Activated naive CD8-positive, alpha-beta T cell treated with anti-CD3 and anti-CD28 coated beads, Interleukin-2, amount 10 ng/mL, durations not matched to agents 7 days and 5 days (primary cell): ENCODE data around the gene TTC9. TPM values are rescaled to one million over a fixed set of nuclear protein-coding genes. Genes with fewer than 3 reads are reported as not detected.

Experiments
- ATAC-seq: fragments of 150-1000 bp; cut with Tn5 transposase; one replicate; pipeline ENCODE4 v1.10.0; 2021; ENCODE audit warnings: low read depth, moderate library complexity
- POLR2A ChIA-PET: fragments of 350-600 bp; sonication (Branson Sonifier 250); formaldehyde crosslinking; loops from one replicate; lab custom pipeline; 2021; ENCODE audit warnings: antibody characterized with exemption; lab: Charles Lee
- DNase-seq: peaks from one replicate; pipeline ENCODE4 v3.0.0; 2021
- H3K27ac Mint-ChIP-seq: one replicate; pipeline ENCODE4 v1.8.0; 2022; ENCODE audit warnings: mild to moderate bottlenecking, mixed read lengths
- H3K27me3 Mint-ChIP-seq: one replicate; pipeline ENCODE4 v1.8.0; 2022; ENCODE audit warnings: mild to moderate bottlenecking, moderate library complexity, mixed read lengths
- H3K36me3 Mint-ChIP-seq: one replicate; pipeline ENCODE4 v1.8.0; 2021; ENCODE audit warnings: mild to moderate bottlenecking, mixed read lengths
- H3K4me1 Mint-ChIP-seq: one replicate; pipeline ENCODE4 v1.8.0; 2021; ENCODE audit warnings: mixed read lengths
- H3K4me3 Mint-ChIP-seq: one replicate; pipeline ENCODE4 v1.8.0; 2022; ENCODE audit warnings: mild to moderate bottlenecking, moderate library complexity, mixed read lengths
- H3K9me3 Mint-ChIP-seq: one replicate; pipeline ENCODE4 v1.8.0; 2021; ENCODE audit warnings: mixed read lengths
- total RNA-seq, 2 experiments: library from RNA; stranded (reverse); gene quantifications; one replicate each; pipeline ENCODE4 v1.2.3, GENCODE V29; 2021

Gene TTC9
- total RNA-seq, 2 experiments from 2014 or later = 16.6 to 17.2 TPM

DNA sequence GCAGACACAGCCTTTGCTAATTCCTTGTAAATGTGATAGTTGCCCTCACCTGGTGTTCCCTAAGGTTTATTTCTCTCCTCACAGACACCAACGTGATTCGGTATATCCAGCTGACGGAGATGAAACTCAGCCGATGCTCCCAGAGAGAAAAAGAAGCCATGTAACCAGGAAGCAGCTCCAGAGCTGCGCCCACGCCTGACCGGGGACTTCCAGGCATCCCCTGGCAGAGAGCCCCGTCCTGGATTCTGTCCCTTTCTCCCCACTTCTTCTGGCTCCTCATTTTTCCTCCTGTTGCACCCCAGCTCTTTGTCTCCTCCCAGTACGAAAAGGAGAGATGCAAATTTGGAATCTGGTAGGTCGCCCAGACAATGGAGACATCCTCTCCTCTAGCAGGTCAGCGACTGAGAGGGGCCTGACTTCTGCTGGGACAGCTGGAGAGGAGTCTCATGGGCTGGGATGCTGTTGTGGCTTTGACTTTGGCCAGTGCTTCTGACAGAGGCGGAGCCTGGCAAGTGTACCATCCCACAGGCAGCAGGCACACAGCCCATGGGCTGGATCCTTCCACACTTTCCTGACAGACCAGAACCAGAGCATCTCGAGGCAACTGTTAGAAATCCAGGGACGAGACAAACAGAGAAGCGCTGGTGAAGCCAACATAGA lies 29.4 kb downstream of the TTC9 start:
- Mint-ChIP-seq H3K36me3 (peaks cover 38% of the 10 kb centered on the region), H3K4me3 (no peak overlapping the region), H3K27ac (no peak overlapping the region), H3K9me3 (no peaks in the 10 kb centered on the region), H3K4me1 (peaks cover 2% of the 10 kb centered on the region), H3K27me3 (no peaks in the 10 kb centered on the region)
- ATAC-seq (no peak), DNase-seq (no peak)
- POLR2A ChIA-PET = no interaction called here

- Mint-ChIP-seq H3K27ac (no peak overlapping the region), H3K36me3 (peaks cover 33% of the 10 kb centered on the region), H3K27me3 (no peaks in the 10 kb centered on the region), H3K9me3 (no peaks in the 10 kb centered on the region), H3K4me3 (no peak overlapping the region), H3K4me1 (no peaks in the 10 kb centered on the region)
- DNase-seq (no peak), ATAC-seq (no peak)
- POLR2A ChIA-PET = no interaction called here
These were observed 30.2 kb downstream of the TTC9 start for GRCh38 chr14:70671652-70672644.

DNA sequence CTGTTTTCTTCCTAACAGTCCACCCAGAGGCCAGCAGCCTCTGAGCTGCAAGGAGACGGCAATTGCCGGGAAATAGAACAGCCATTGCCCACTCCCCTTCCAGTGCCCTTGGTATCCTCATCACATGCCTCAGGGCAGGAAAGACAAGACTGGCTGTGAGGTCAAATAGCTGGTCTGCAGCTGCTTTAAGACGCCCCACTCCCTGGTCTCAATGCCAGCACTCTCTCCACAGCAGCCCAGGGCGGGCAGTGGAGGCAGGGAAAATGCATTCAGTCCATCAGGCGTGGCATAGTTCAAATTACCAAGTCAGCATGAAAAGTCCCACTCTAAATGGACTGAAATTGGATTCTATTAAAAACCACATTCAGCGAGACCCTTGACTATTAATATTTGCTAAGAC lies 35.6 kb downstream of the TTC9 start:
- Mint-ChIP-seq H3K9me3 (no peaks in the 10 kb centered on the region), H3K4me1 (no peaks in the 10 kb centered on the region), H3K4me3 (no peak overlapping the region), H3K27ac (no peak overlapping the region), H3K27me3 (no peaks in the 10 kb centered on the region), H3K36me3 (peaks cover 9% of the 10 kb centered on the region)
- DNase-seq = no peak
- ATAC-seq = no peak
- POLR2A ChIA-PET = no interaction called here

GRCh38 chr14:70680748-70681147 lies 39.0 kb downstream of the TTC9 start:
- Mint-ChIP-seq H3K9me3 (no peaks in the 10 kb centered on the region), H3K4me3 (no peak overlapping the region), H3K27me3 (no peaks in the 10 kb centered on the region), H3K27ac (no peak overlapping the region), H3K36me3 (peaks cover 1% of the 10 kb centered on the region), H3K4me1 (no peaks in the 10 kb centered on the region)
- POLR2A ChIA-PET = no interaction called here
- DNase-seq (no peak), ATAC-seq (no peak)

DNA sequence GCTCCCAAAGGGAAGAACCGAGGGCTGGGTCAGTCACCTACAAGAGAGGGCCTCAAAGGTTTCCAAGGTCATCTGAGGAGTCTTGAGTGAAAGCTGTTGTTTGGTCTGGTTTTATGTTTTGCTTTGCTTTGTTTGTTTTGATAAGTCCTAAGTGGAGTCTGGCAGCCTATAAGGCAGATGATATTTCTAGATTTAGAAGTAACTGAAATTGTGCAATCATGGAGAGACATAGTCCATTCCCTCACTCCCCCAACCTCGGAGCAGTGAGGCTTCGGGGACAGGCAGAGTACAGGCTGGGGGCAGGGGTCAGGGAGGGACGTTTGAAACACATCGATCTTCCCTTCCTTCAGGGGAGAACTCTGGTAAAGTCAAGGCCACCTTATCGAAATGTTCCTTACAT lies 42.3 kb downstream of the TTC9 start:
- POLR2A ChIA-PET = no interaction called here
- no peak overlapping the region for H3K27ac Mint-ChIP-seq
- no peak overlapping the region for H3K4me3 Mint-ChIP-seq
- ATAC-seq (no peak), DNase-seq (no peak)
- no peaks in the 10 kb centered on the region for H3K9me3 Mint-ChIP-seq
- no peaks in the 10 kb centered on the region for H3K4me1 Mint-ChIP-seq
- no peaks in the 10 kb centered on the region for H3K27me3 Mint-ChIP-seq
- no peaks in the 10 kb centered on the region for H3K36me3 Mint-ChIP-seq

DNA sequence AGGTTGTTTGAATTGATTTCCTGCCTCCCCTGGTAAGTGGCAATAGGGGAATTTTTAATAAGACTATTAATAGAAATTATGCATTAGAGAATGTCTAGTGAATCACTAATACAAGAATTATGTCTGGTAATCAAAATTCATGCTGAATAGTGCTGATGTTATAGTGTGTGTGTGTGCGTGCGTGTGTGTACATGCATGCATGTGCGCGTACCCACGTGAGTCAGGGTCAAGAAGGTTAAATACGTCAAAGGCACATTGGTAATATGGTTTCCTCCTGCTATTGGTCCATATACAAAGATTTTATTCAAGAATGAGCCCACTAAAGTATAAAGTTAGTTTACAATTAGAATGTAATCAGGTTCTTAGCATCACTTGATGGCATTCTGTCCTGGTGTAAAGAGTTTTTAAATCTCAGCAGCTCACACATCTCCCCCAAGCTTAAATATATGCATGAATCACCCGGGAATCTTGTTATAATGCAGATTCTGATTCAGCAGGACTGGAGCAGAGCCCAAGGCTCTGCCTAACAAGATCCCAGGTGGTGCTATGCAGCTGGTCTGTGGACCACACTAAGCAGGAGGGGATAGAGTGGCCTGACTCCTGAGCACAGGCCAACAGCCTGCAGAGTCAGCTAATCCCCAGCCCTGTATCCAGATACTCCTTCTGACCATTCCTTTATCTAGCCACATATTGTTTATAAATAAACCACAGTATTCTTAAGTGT lies 43.9 kb downstream of the TTC9 start:
- H3K27me3 Mint-ChIP-seq = no peaks in the 10 kb centered on the region
- no peaks in the 10 kb centered on the region for H3K4me1 Mint-ChIP-seq
- no peaks in the 10 kb centered on the region for H3K36me3 Mint-ChIP-seq
- POLR2A ChIA-PET = no interaction called here
- ATAC-seq (no peak), DNase-seq (no peak)
- no peak overlapping the region for H3K4me3 Mint-ChIP-seq
- H3K27ac Mint-ChIP-seq = no peak overlapping the region
- no peaks in the 10 kb centered on the region for H3K9me3 Mint-ChIP-seq

- H3K36me3 Mint-ChIP-seq = no peaks in the 10 kb centered on the region
- DNase-seq (no peak), ATAC-seq (no peak)
- H3K4me1 Mint-ChIP-seq = no peaks in the 10 kb centered on the region
- POLR2A ChIA-PET = no interaction called here
- H3K4me3 Mint-ChIP-seq = no peak overlapping the region
- peaks cover 2% of the 10 kb centered on the region for H3K27me3 Mint-ChIP-seq
- H3K27ac Mint-ChIP-seq = no peak overlapping the region
- no peaks in the 10 kb centered on the region for H3K9me3 Mint-ChIP-seq
These were observed 50.5 kb downstream of the TTC9 start for GRCh38 chr14:70692210-70692609.

GRCh38 chr14:70696026-70696425 lies 54.3 kb downstream of the TTC9 start:
- ATAC-seq (no peak), DNase-seq (no peak)
- Mint-ChIP-seq H3K9me3 (no peaks in the 10 kb centered on the region), H3K36me3 (no peaks in the 10 kb centered on the region), H3K4me1 (no peaks in the 10 kb centered on the region), H3K27ac (no peak overlapping the region), H3K27me3 (peaks cover 4% of the 10 kb centered on the region), H3K4me3 (no peak overlapping the region)
- POLR2A ChIA-PET = no interaction called here

DNA sequence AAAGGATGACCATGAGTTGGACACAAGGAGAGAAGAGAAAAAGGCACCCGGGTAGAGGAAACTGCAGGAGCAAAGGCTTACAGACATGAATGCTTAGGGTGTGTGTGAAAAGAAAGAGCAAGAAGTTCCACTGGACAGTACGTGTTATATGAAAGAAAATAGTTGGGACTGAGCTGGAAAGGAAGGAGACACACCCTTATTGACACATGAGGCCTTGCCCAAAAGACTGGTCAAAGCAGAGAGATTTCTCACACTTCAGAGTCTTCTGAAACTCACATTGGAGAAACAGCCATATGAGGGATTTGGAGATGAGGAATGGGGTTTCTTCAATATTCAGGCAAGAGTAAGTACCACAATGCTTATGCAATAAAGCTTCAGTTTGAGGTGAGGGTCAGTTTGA lies 56.0 kb downstream of the TTC9 start:
- H3K4me1 Mint-ChIP-seq = no peaks in the 10 kb centered on the region
- ATAC-seq = no peak
- H3K36me3 Mint-ChIP-seq = no peaks in the 10 kb centered on the region
- POLR2A ChIA-PET = no interaction called here
- H3K4me3 Mint-ChIP-seq = no peak overlapping the region
- no peak for DNase-seq
- H3K27ac Mint-ChIP-seq = no peak overlapping the region
- peaks cover 4% of the 10 kb centered on the region for H3K27me3 Mint-ChIP-seq
- no peaks in the 10 kb centered on the region for H3K9me3 Mint-ChIP-seq

GRCh38 chr14:70698288-70698687 lies 56.6 kb downstream of the TTC9 start:
- Mint-ChIP-seq H3K27ac (no peak overlapping the region), H3K36me3 (no peaks in the 10 kb centered on the region), H3K27me3 (peaks cover 4% of the 10 kb centered on the region), H3K4me3 (no peak overlapping the region), H3K9me3 (no peaks in the 10 kb centered on the region), H3K4me1 (no peaks in the 10 kb centered on the region)
- no peak for DNase-seq
- ATAC-seq = no peak
- POLR2A ChIA-PET = no interaction called here

DNA sequence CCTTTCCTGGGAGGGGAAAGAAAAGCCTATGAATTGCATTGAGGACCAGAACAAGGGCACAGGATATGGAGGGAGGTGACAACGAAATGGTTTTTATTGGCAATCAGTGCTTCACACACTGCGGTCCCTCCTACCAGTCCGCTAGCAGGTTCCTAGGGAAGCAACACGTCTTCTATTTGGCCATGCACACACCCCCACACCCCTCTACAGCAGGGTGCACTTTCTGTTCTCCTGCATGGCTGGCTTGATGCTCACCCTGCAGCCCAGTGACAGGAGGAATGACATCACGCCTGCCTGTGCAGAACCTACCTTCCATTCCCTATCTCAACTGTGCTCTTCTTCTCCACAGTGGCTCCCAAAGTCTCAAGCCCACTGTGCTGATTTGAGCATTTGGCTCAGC lies 57.9 kb downstream of the TTC9 start:
- no peaks in the 10 kb centered on the region for H3K36me3 Mint-ChIP-seq
- peaks cover 4% of the 10 kb centered on the region for H3K27me3 Mint-ChIP-seq
- H3K27ac Mint-ChIP-seq = no peak overlapping the region
- DNase-seq = no peak
- H3K4me1 Mint-ChIP-seq = no peaks in the 10 kb centered on the region
- no peaks in the 10 kb centered on the region for H3K9me3 Mint-ChIP-seq
- POLR2A ChIA-PET = interaction anchor here (0.6 kb wide), 1 partner anchor 73 kb away, joined by 3 read pairs; no protein-coding TSS in a partner anchor
- no peak overlapping the region for H3K4me3 Mint-ChIP-seq
- ATAC-seq = no peak

DNA sequence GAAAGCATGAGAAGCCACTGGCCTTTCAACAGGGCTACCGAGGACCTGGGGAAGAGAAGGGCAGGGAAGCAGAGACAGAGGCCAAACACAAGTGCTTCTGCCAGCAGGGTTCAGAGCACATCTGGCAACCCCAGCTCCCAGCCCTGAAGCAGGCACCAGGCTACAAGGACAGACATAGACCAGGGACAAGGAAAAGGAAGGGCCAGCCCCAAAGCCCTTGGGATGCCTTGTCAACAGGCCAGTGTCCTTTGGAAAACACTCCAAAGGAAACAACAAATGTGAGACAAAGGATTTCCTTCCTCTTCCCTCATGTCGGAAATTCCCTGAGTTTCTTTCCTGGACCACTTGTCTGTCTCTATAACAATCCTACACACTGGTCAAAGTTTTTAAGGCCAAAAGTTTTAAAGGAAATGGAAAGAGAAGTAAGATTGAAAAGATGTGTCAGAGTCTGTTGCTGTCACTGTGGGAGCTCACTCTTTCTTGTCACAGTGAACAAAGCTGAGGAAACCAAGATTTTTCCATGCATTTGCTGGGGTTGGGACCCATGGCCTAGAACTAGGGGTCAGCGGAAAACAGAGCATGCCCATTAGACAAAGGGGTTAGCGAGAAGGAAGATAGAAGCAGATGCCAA lies 59.4 kb downstream of the TTC9 start:
- H3K9me3 Mint-ChIP-seq = no peaks in the 10 kb centered on the region
- POLR2A ChIA-PET = no interaction called here
- ATAC-seq (no peak), DNase-seq (no peak)
- H3K36me3 Mint-ChIP-seq = no peaks in the 10 kb centered on the region
- H3K27ac Mint-ChIP-seq = no peak overlapping the region
- no peak overlapping the region for H3K4me3 Mint-ChIP-seq
- peaks cover 3% of the 10 kb centered on the region for H3K27me3 Mint-ChIP-seq
- no peaks in the 10 kb centered on the region for H3K4me1 Mint-ChIP-seq

- Mint-ChIP-seq H3K4me1 (no peaks in the 10 kb centered on the region), H3K27ac (no peak overlapping the region), H3K9me3 (no peaks in the 10 kb centered on the region), H3K4me3 (no peak overlapping the region), H3K36me3 (no peaks in the 10 kb centered on the region), H3K27me3 (peaks cover 2% of the 10 kb centered on the region)
- ATAC-seq = no peak
- POLR2A ChIA-PET = interaction anchor here (0.5 kb wide), 1 partner anchor 297 kb away, joined by 3 read pairs; no protein-coding TSS in a partner anchor
- DNase-seq = no peak
These were observed 59.9 kb downstream of the TTC9 start for GRCh38 chr14:70701610-70702009.
